ENCODE measurements around the gene PPM1J.

- TF ChIP-seq EZH2 (IDR thresholded peaks at IDR 0.05; ENCODE audit: insufficient read depth, low read length): no peak
- TF ChIP-seq CTCF (IDR thresholded peaks at IDR 0.05; ENCODE audit: insufficient read depth, low read depth, low read length): no peak
These were observed 13.7 kb downstream of the PPM1J start for GRCh38 chr1:112701227-112702066.
